Naive thymus-derived CD8-positive, alpha-beta T cell (primary cell): ENCODE data around the gene ZNF615. TPM values are rescaled to one million over a fixed set of nuclear protein-coding genes. Genes with fewer than 3 reads are reported as not detected.
"Not testable (repeated sequence)": the region's sequence is repeated elsewhere in the genome, so short reads cannot be mapped to it uniquely, and the experiment has no call there.

Source experiments
- ATAC-seq, 2 donors: fragments of 150-1000 bp; cut with Tn5 transposase in 1 of 2; sonication (Bioruptor Pico), chemical (Tn5 transposase) in 1 of 2; 1 replicate in 1 of 2; 2 replicates in 1 of 2; pipeline ENCODE4 v1.10.0; 2021; ENCODE audit warnings: mild to moderate bottlenecking in 2 of 2, moderate library complexity in 2 of 2
- POLR2A ChIA-PET: fragments of 350-600 bp; sonication (Branson Sonifier 250); formaldehyde crosslinking; loops from one replicate; lab custom pipeline; 2021; ENCODE audit warnings: antibody characterized with exemption; lab: Charles Lee
- DNase-seq, 10 donors: peaks; one replicate each; pipeline versions ENCODE4 v3.0.0 to v3.0.0-alpha.2; 2020 to 2022
- H3K27ac Mint-ChIP-seq, 10 donors: one replicate each; pipeline ENCODE4 v1.8.0; 2020 to 2022; ENCODE audit warnings: mild to moderate bottlenecking in 10 of 10, mixed read lengths in 10 of 10, moderate library complexity in 4 of 10, inconsistent platforms in 1 of 10
- H3K27me3 Mint-ChIP-seq, 5 donors: one replicate each; pipeline ENCODE4 v1.8.0; 2021 to 2022; ENCODE audit warnings: mixed read lengths in 5 of 5
- H3K36me3 Mint-ChIP-seq, 3 donors: one replicate each; pipeline ENCODE4 v1.8.0; 2020 to 2022; ENCODE audit warnings: mixed read lengths in 3 of 3, mild to moderate bottlenecking in 2 of 3, inconsistent platforms in 1 of 3
- H3K4me1 Mint-ChIP-seq, 4 donors: one replicate each; pipeline ENCODE4 v1.8.0; 2021 to 2022; ENCODE audit warnings: mixed read lengths in 4 of 4
- H3K4me3 Mint-ChIP-seq, 10 donors: one replicate each; pipeline ENCODE4 v1.8.0; 2020 to 2022; ENCODE audit warnings: mild to moderate bottlenecking in 10 of 10, mixed read lengths in 10 of 10, moderate library complexity in 6 of 10, inconsistent platforms in 1 of 10
- H3K9me3 Mint-ChIP-seq, 9 donors: one replicate each; pipeline ENCODE4 v1.8.0; 2020 to 2022; ENCODE audit warnings: mixed read lengths in 9 of 9, mild to moderate bottlenecking in 3 of 9, inconsistent platforms in 1 of 9, moderate library complexity in 1 of 9
- polyA plus RNA-seq, 3 donors: library from polyadenylated mRNA; unstranded; fragments of 300-500 nt; fragmentation: Illumina TruSeq; gene quantifications; one replicate each; pipeline ENCODE4 v1.2.3, GENCODE V29; 2021
- total RNA-seq, 8 experiments: library from RNA in 2 of 8; stranded (reverse) in 2 of 8; gene quantifications; one replicate each; pipeline ENCODE4 v1.2.3 and lab custom pipeline; 2021 to 2026

The ZNF615 gene
- total and polyA plus RNA-seq, 5 experiments from 2014 or later, result 4.9 to 20.6 (median 9.2) TPM

- Mint-ChIP-seq H3K27me3 (no peaks in the 10 kb centered on the region), H3K36me3 (peaks cover 70 to 96% (median 86%) of the 10 kb centered on the region in 3 donors), H3K4me3 (no peak overlapping the region), H3K27ac (no peak overlapping the region), H3K9me3 (peaks cover 20 to 97% (median 59%) of the 10 kb centered on the region in 9 donors), H3K4me1 (peaks cover 11 to 17% (median 14%) of the 10 kb centered on the region in 4 donors)
- ATAC-seq (no peak), DNase-seq (no peak)
- POLR2A ChIA-PET, result no interaction called here
These were observed 14.2 kb upstream of the ZNF615 start for GRCh38 chr19:52022193-52022592.

- no peak for DNase-seq
- Mint-ChIP-seq H3K4me1 (peaks cover 0 to 3% (median under 1%) of the 10 kb centered on the region in 4 donors), H3K27ac (no peak overlapping the region), H3K27me3 (no peaks in the 10 kb centered on the region), H3K36me3 (peaks cover 71 to 96% (median 92%) of the 10 kb centered on the region in 3 donors), H3K9me3 (peaks cover 14 to 97% (median 65%) of the 10 kb centered on the region in 9 donors), H3K4me3 (no peak overlapping the region)
- no peak for ATAC-seq
- POLR2A ChIA-PET, result interaction anchor here (1.9 kb wide), 1 partner anchor 13 kb away, joined by 8 read pairs; no protein-coding TSS in a partner anchor
These were observed 12.5 kb upstream of the ZNF615 start for GRCh38 chr19:52020506-52020905.

- Mint-ChIP-seq H3K9me3 (peaks cover 9 to 82% (median 31%) of the 10 kb centered on the region in 9 donors), H3K27ac (no peak overlapping the region), H3K27me3 (no peaks in the 10 kb centered on the region), H3K4me3 (peak overlapping the region in 1 of 10 donors; percentile 49), H3K36me3 (peaks cover 13 to 69% (median 39%) of the 10 kb centered on the region in 3 donors), H3K4me1 (peaks cover 12 to 23% (median 18%) of the 10 kb centered on the region in 4 donors)
- DNase-seq, result no peak
- ATAC-seq, result no peak
- POLR2A ChIA-PET, result no interaction called here
These were observed 2.7 kb upstream of the ZNF615 start for GRCh38 chr19:52010674-52011073.

GRCh38 chr19:52007451-52007805 is 583 bp downstream of the ZNF615 start:
- Mint-ChIP-seq H3K9me3 (peaks cover 9 to 80% (median 28%) of the 10 kb centered on the region in 9 donors), H3K4me1 (peaks cover 12 to 23% (median 18%) of the 10 kb centered on the region in 4 donors), H3K4me3 (peak overlapping the region; percentile 90 to 100 (median 98)), H3K27me3 (no peaks in the 10 kb centered on the region), H3K27ac (peak overlapping the region; percentile 95 to 99 (median 99)), H3K36me3 (peaks cover 23 to 72% (median 40%) of the 10 kb centered on the region in 3 donors)
- POLR2A ChIA-PET, result interaction anchor here (1.5 to 2.6 kb wide), 4 partner anchors 13 to 41 kb away, joined by 3 to 15 read pairs (median 8); partner anchors contain the start of genes ZNF432 and ZNF614
- DNase-seq (no peak), ATAC-seq (peak; percentile 2 to 7)

- H3K36me3 Mint-ChIP-seq, result peaks cover 53 to 85% (median 71%) of the 10 kb centered on the region in 3 donors
- POLR2A ChIA-PET, result no interaction called here
- ATAC-seq (no peak), DNase-seq (no peak)
- H3K9me3 Mint-ChIP-seq, result peaks cover 10 to 99% (median 59%) of the 10 kb centered on the region in 9 donors
- H3K27ac Mint-ChIP-seq, result no peak overlapping the region
- H3K4me3 Mint-ChIP-seq, result peak overlapping the region in 1 of 10 donors; percentile 10
- H3K27me3 Mint-ChIP-seq, result no peaks in the 10 kb centered on the region
- H3K4me1 Mint-ChIP-seq, result no peaks in the 10 kb centered on the region
These were observed 13.9 kb downstream of the ZNF615 start for GRCh38 chr19:51994048-51994644.

- H3K4me3 Mint-ChIP-seq, result no peak overlapping the region
- ATAC-seq (no peak), DNase-seq (no peak)
- H3K4me1 Mint-ChIP-seq, result no peaks in the 10 kb centered on the region
- H3K27ac Mint-ChIP-seq, result no peak overlapping the region
- H3K9me3 Mint-ChIP-seq, result peaks cover 9 to 99% (median 62%) of the 10 kb centered on the region in 9 donors
- peaks cover 45 to 85% (median 72%) of the 10 kb centered on the region in 3 donors for H3K36me3 Mint-ChIP-seq
- no peaks in the 10 kb centered on the region for H3K27me3 Mint-ChIP-seq
- POLR2A ChIA-PET, result no interaction called here
These were observed 14.6 kb downstream of the ZNF615 start for GRCh38 chr19:51993422-51993821.

- Mint-ChIP-seq H3K27ac (peak within 1 kb of the TSS; percentile 92 to 97 (median 95)), H3K36me3 (peaks cover 27 to 69% (median 53%) of the 10 kb centered on the region in 3 donors)
- peak; percentile 97 to 99 for ATAC-seq
These were observed 21.4 kb downstream of the ZNF615 start, which contains the start of gene ZNF350 for GRCh38 chr19:51986309-51987291. ZNF350 (minus strand) TSS chr19:51986840; CDS start chr19:51974360, 12,480 bp downstream.

GRCh38 chr19:51983361-51983760 is 24.6 kb downstream of the ZNF615 start:
- ATAC-seq, result no peak
- POLR2A ChIA-PET, result no interaction called here
- peaks cover 8 to 28% (median 19%) of the 10 kb centered on the region in 4 donors for H3K4me1 Mint-ChIP-seq
- H3K36me3 Mint-ChIP-seq, result peaks cover 58 to 80% (median 70%) of the 10 kb centered on the region in 3 donors
- peak overlapping the region in 1 of 10 donors; percentile 52 for H3K4me3 Mint-ChIP-seq
- peaks cover 8 to 91% (median 50%) of the 10 kb centered on the region in 9 donors for H3K9me3 Mint-ChIP-seq
- no peak for DNase-seq
- H3K27me3 Mint-ChIP-seq, result no peaks in the 10 kb centered on the region
- no peak overlapping the region for H3K27ac Mint-ChIP-seq

More at GRCh38 chr19:51986309-51987291, 21.4 kb downstream of the ZNF615 start, which contains the start of gene ZNF350:
- Mint-ChIP-seq H3K27me3 (no peaks in the 10 kb centered on the region), H3K9me3 (peaks cover 0 to 87% (median 51%) of the 10 kb centered on the region in 9 donors), H3K4me3 (peak within 1 kb of the TSS; percentile 91 to 99 (median 98)), H3K4me1 (peaks cover 6 to 22% (median 13%) of the 10 kb centered on the region in 4 donors)
- peak; percentile 74 to 97 (median 88) for DNase-seq
- POLR2A ChIA-PET, result interaction anchor here (0.6 to 1.0 kb wide), 4 partner anchors 17 to 62 kb away, joined by 3 to 4 read pairs (median 3); partner anchors contain the start of genes ZNF432 and ZNF615

GRCh38 chr19:51980926-51981325 is 27.1 kb downstream of the ZNF615 start:
- H3K27me3 Mint-ChIP-seq, H3K27ac Mint-ChIP-seq, ATAC-seq, DNase-seq, H3K4me3 Mint-ChIP-seq: not testable (repeated sequence)
- POLR2A ChIA-PET, result interaction anchor here (0.6 kb wide), 1 partner anchor 191 kb away, joined by 3 read pairs; no protein-coding TSS in a partner anchor
- peaks cover 76 to 87% (median 83%) of the 10 kb centered on the region in 3 donors for H3K36me3 Mint-ChIP-seq
- H3K4me1 Mint-ChIP-seq, result peaks cover 4 to 17% (median 10%) of the 10 kb centered on the region in 4 donors
- H3K9me3 Mint-ChIP-seq, result peaks cover 9 to 95% (median 55%) of the 10 kb centered on the region in 9 donors

GRCh38 chr19:51980116-51980736 is 27.8 kb downstream of the ZNF615 start:
- no peak for DNase-seq
- no peak overlapping the region for H3K4me3 Mint-ChIP-seq
- POLR2A ChIA-PET, result no interaction called here
- H3K9me3 Mint-ChIP-seq, result peaks cover 9 to 99% (median 54%) of the 10 kb centered on the region in 9 donors
- no peaks in the 10 kb centered on the region for H3K27me3 Mint-ChIP-seq
- peaks cover 76 to 90% (median 80%) of the 10 kb centered on the region in 3 donors for H3K36me3 Mint-ChIP-seq
- ATAC-seq, result no peak
- peaks cover 2 to 13% (median 7%) of the 10 kb centered on the region in 4 donors for H3K4me1 Mint-ChIP-seq
- H3K27ac Mint-ChIP-seq, result no peak overlapping the region

GRCh38 chr19:51978882-51979281 is 29.1 kb downstream of the ZNF615 start:
- peaks cover 81 to 95% (median 84%) of the 10 kb centered on the region in 3 donors for H3K36me3 Mint-ChIP-seq
- POLR2A ChIA-PET, result no interaction called here
- DNase-seq (no peak), ATAC-seq (no peak)
- H3K4me1 Mint-ChIP-seq, result peaks cover 2 to 9% (median 6%) of the 10 kb centered on the region in 4 donors
- H3K27me3 Mint-ChIP-seq, result no peaks in the 10 kb centered on the region
- peak overlapping the region in 2 of 10 donors; percentile 24 to 33 for H3K4me3 Mint-ChIP-seq
- peaks cover 9 to 100% (median 58%) of the 10 kb centered on the region in 9 donors for H3K9me3 Mint-ChIP-seq
- no peak overlapping the region for H3K27ac Mint-ChIP-seq
